HCT116 (cell line): ENCODE data around the gene ZYG11A. TPM values are rescaled to one million over a fixed set of nuclear protein-coding genes. Genes with fewer than 3 reads are reported as not detected.

ENCODE experiments used
- ATAC-seq: fragments of 200-7000 bp; cut with Tn5 transposase; 2 replicates; pipeline ENCODE4 v1.9.1; 2020; ENCODE audit warnings: mild to moderate bottlenecking, moderate library complexity
- BruUV-seq: library from RNA; stranded (reverse); fragments of 400-500 nt; replicated peaks from 2 replicates; lab custom pipeline; 2021; lab: Mats Ljungman, UMichigan
- CTCF ChIA-PET: fragments of 300-600 bp; sonication (Branson Sonifier 250); formaldehyde crosslinking; loops from one replicate; lab custom pipeline; 2021; ENCODE audit warnings: antibody characterized with exemption; lab: Charles Lee
- POLR2A ChIA-PET: fragments of 300-600, 350-600 bp; sonication (Branson Sonifier 250); formaldehyde crosslinking; loops from one replicate; lab custom pipeline; 2021; ENCODE audit warnings: antibody characterized with exemption; lab: Charles Lee
- RAD21 ChIA-PET, 2 experiments: fragments of 300-600 bp; sonication (Branson Sonifier 250); formaldehyde crosslinking; loops; one replicate each; lab custom pipeline; 2023; ENCODE audit warnings: low total read pairs in 2 of 2; ENCODE audit not compliant: uncharacterized antibody in 2 of 2, unreplicated experiment in 2 of 2, low non-redundant PET in 1 of 2; lab: Charles Lee
- DNase-seq: peaks from one replicate; pipeline ENCODE4 v3.0.0-alpha.2; 2010; ENCODE audit warnings: low read depth, low spot score
- H2AFZ ChIP-seq: fragments of 200-600 bp; shearing (Covaris generic), sonication (generic); 2 replicates; pipeline ENCODE4 v1.6.1; 2017; ENCODE audit warnings: low read depth, mixed run types, mixed read lengths, antibody characterized with exemption, low read length; ENCODE audit not compliant: poor library complexity, severe bottlenecking
- H3K27ac ChIP-seq: 2 replicates; pipeline ENCODE4 v1.5.1; 2012; ENCODE audit warnings: low read depth, low read length
- H3K27me3 ChIP-seq: fragments of 200-600 bp; sonication (generic); 2 replicates; pipeline ENCODE4 v1.6.1; 2016; ENCODE audit warnings: mixed run types, low read length, mixed read lengths; ENCODE audit not compliant: insufficient read depth
- H3K36me3 ChIP-seq, 2 experiments: fragments of 200-500 bp in 1 of 2; fragments of 200-600 bp in 1 of 2; sonication (Bioruptor generic) in 1 of 2; sonication (generic) in 1 of 2; 2 replicates each; pipeline versions ENCODE4 v1.5.1 to v1.6.1; 2014 to 2016; ENCODE audit warnings: low read length in 2 of 2, inconsistent platforms in 1 of 2, mixed read lengths in 1 of 2, mixed run types in 1 of 2; ENCODE audit not compliant: insufficient read depth in 2 of 2, control insufficient read depth in 1 of 2
- H3K4me1 ChIP-seq, 2 experiments: fragments of 200-600 bp in 1 of 2; sonication (generic) in 1 of 2; 2 replicates each; pipeline versions ENCODE4 v1.5.1 to v1.6.1; 2012 to 2017; ENCODE audit warnings: low read length in 2 of 2, inconsistent platforms in 1 of 2, mild to moderate bottlenecking in 1 of 2, mixed read lengths in 1 of 2, mixed run types in 1 of 2, moderate library complexity in 1 of 2; ENCODE audit not compliant: insufficient read depth in 2 of 2, control insufficient read depth in 1 of 2
- H3K4me2 ChIP-seq: fragments of 200-600 bp; sonication (generic); 2 replicates; pipeline ENCODE4 v1.6.1; 2017; ENCODE audit warnings: mixed run types, low read length, mixed read lengths
- H3K4me3 ChIP-seq, 2 experiments: fragments of 200-600 bp in 1 of 2; sonication (generic) in 1 of 2; replicated peaks in 1 of 2; 2 replicates each; pipeline ENCODE4 v1.5.1; 2011 to 2016; ENCODE audit warnings: low read length in 2 of 2, control low read depth in 1 of 2, low read depth in 1 of 2, mild to moderate bottlenecking in 1 of 2, mixed read lengths in 1 of 2, mixed run types in 1 of 2
- H3K79me2 ChIP-seq: fragments of 200-600 bp; sonication (generic); 2 replicates; pipeline ENCODE4 v1.6.1; 2017; ENCODE audit warnings: mild to moderate bottlenecking, mixed run types, low read length, moderate library complexity, mixed read lengths; ENCODE audit not compliant: insufficient read depth
- H3K9ac ChIP-seq: fragments of 200-600 bp; sonication (generic); 2 replicates; pipeline ENCODE4 v1.6.1; 2016; ENCODE audit warnings: low read length, mixed read lengths
- H3K9me2 ChIP-seq: fragments of 200-600 bp; sonication (generic), shearing (Covaris generic); 2 replicates; pipeline ENCODE4 v1.6.1; 2017; ENCODE audit warnings: mixed run types, mild to moderate bottlenecking, moderate library complexity; ENCODE audit not compliant: insufficient read depth
- H3K9me3 ChIP-seq, 2 experiments: fragments of 200-500 bp in 1 of 2; fragments of 200-600 bp in 1 of 2; sonication (Bioruptor generic) in 1 of 2; sonication (generic) in 1 of 2; 2 replicates each; pipeline ENCODE4 v1.6.1; 2014 to 2017; ENCODE audit warnings: low read length in 2 of 2, mixed read lengths in 2 of 2, inconsistent platforms in 1 of 2, low read depth in 1 of 2, mild to moderate bottlenecking in 1 of 2, mixed run types in 1 of 2, moderate library complexity in 1 of 2; ENCODE audit not compliant: control insufficient read depth in 1 of 2, insufficient read depth in 1 of 2
- H4K20me1 ChIP-seq: fragments of 200-600 bp; sonication (generic), shearing (Covaris generic); 2 replicates; pipeline ENCODE4 v1.6.1; 2017; ENCODE audit warnings: mixed run types, mild to moderate bottlenecking, moderate library complexity; ENCODE audit not compliant: insufficient read depth
- CTCF ChIP-seq, 3 experiments: fragments of 200-600 bp in 1 of 3; sonication (generic) in 1 of 3; IDR thresholded peaks in 2 of 3; conservative IDR thresholded peaks in 1 of 3; 2 replicates each; pipeline ENCODE4 v1.5.1; 2012 to 2017; ENCODE audit warnings: low read depth in 2 of 3, low read length in 2 of 3, antibody characterized with exemption in 1 of 3, borderline replicate concordance in 1 of 3, control low read depth in 1 of 3, mild to moderate bottlenecking in 1 of 3, mixed read lengths in 1 of 3, mixed run types in 1 of 3, moderate library complexity in 1 of 3; ENCODE audit not compliant: insufficient read depth in 1 of 3
- EGR1 ChIP-seq: IDR thresholded peaks from 2 replicates; pipeline ENCODE4 v1.6.1; 2012; ENCODE audit warnings: low read depth
- RAD21 ChIP-seq: IDR thresholded peaks from 2 replicates; pipeline ENCODE4 v1.6.1; 2012; ENCODE audit warnings: low read depth, mild to moderate bottlenecking
- ZBTB33 ChIP-seq: IDR thresholded peaks from 2 replicates; pipeline ENCODE4 v1.6.1; 2011; ENCODE audit warnings: mild to moderate bottlenecking, low read length, moderate library complexity; ENCODE audit not compliant: insufficient replicate concordance; ENCODE audit errors: extremely low read depth
- ZFX ChIP-seq: fragments of 450-650 bp; IDR thresholded peaks from 2 replicates; pipeline ENCODE4 v1.6.1; 2017
- intact Hi-C: fragments of 100-400 bp; cut with micrococcal nuclease; formaldehyde crosslinking; loops from 2 replicates; pipeline ENCODE4 v1.10.0; 2022
- total RNA-seq: library from RNA; stranded (reverse); gene quantifications from one replicate; pipeline ENCODE4 v1.2.1, GENCODE V29; 2021; ENCODE audit not compliant: unreplicated experiment

ZYG11A gene
- total RNA-seq, 1 experiment from 2014 or later = 0.05 TPM

DNA sequence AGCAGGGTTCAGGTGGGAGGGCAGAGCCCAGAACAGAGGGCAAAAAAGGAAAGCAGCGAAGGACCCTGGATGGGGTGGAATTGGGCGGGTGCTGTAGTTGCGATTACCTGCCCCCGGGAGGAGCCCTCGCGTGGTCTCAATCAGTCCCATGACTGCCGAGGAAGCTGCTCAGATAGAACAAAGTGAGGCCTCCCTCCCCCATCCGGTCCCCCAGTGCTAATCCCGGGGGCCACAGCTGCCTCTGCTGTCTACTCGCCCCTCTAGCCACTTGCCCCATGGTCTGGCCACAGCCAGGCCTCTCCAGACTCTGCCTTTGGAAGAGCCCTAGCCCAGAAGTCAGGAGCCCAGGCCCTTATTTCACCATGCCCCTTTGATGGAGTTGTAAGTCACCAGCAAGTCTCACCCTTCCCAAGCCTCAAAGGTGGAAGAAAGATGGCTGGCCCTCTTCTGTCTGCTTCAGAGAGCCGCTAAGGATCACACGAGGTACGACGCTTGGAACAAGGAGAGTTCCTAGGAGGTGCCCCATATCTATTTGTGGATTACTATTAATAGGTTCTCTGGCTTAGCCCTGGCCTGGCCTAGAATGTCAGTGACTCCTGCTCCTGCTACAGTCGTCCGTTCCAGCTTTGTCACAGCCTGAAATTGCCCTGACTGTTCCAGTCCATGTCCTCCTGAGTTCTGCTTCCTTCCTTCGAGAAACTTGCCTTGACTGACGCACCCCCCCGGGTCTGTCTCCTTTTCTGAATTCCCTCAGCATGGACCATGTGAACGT is 62.6 kb downstream of the ZYG11A start:
- no peaks in the 10 kb centered on the region for H3K36me3 ChIP-seq
- H2AFZ ChIP-seq = no peak overlapping the region
- H3K4me1 ChIP-seq = peaks cover 0 to 10% of the 10 kb centered on the region in 2 experiments; a peak in 2 of 4 replicates
- no peaks in the 10 kb centered on the region for H3K27me3 ChIP-seq
- no peaks in the 10 kb centered on the region for H3K79me2 ChIP-seq
- no peak overlapping the region for H3K9ac ChIP-seq
- no peaks in the 10 kb centered on the region for H4K20me1 ChIP-seq
- H3K4me2 ChIP-seq = no peak overlapping the region
- no TSS peak for BruUV-seq
- ChIA-PET CTCF (interaction anchor here (0.6 to 1.6 kb wide), 4 partner anchors 11 to 272 kb away, joined by 3 to 6 read pairs (median 4); partner anchors contain the start of gene ECHDC2), RAD21 (no interaction called here), POLR2A (no interaction called here)
- no peak overlapping the region for H3K27ac ChIP-seq
- DNase-seq (peak; percentile 10), ATAC-seq (peak; percentile 98)
- H3K4me3 ChIP-seq = no peak overlapping the region
- no peaks in the 10 kb centered on the region for H3K9me3 ChIP-seq
- TF ChIP-seq CTCF (IDR thresholded peaks at IDR 0.05 in 2 of 3, conservative IDR thresholded peaks at IDR 0.05 in 1 of 3; ENCODE audit: borderline replicate concordance in 1 of 3, insufficient read depth in 1 of 3, low read depth in 2 of 3, low read length in 2 of 3) = peak; percentile 31 to 64 (median 56); a peak in 5 of 6 replicates
- TF ChIP-seq ZFX = no peak
- no peak for TF ChIP-seq EGR1
- no peak for TF ChIP-seq ZBTB33
- peak; percentile 68 for TF ChIP-seq RAD21
- H3K9me2 ChIP-seq = no peaks in the 10 kb centered on the region
- intact Hi-C loops = loop anchor here (1.0 kb wide), 1 partner anchor 280 kb away; no protein-coding TSS in a partner anchor
